ENCODE data around the gene VWA8.
"Not testable (repeated sequence)": the region's sequence is repeated elsewhere in the genome, so short reads cannot be mapped to it uniquely, and the experiment has no call there.

The VWA8 gene

GRCh38 chr13:41848435-41849255 lies 112.3 kb downstream of the VWA8 start:
- DNase-seq = no peak

DNA sequence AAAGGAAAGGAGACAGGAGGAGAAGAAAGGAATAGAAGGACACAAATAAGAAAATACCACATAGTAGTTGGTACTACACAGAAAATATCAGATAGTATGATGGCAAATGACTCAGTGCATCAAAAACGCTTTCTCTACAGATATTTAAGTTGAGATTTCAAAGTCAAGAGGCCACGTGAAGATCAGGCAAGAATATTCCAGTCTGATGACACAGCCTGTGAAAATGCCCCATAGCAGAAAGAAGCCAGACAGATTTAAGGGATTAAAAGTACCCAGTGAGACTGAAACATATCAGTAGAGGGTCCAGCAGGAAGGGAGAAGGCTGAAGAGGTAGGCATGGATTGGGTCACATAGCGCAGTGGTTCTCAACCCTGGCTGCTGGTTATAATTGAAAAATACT lies 113.7 kb downstream of the VWA8 start:
- no peak for DNase-seq

DNA sequence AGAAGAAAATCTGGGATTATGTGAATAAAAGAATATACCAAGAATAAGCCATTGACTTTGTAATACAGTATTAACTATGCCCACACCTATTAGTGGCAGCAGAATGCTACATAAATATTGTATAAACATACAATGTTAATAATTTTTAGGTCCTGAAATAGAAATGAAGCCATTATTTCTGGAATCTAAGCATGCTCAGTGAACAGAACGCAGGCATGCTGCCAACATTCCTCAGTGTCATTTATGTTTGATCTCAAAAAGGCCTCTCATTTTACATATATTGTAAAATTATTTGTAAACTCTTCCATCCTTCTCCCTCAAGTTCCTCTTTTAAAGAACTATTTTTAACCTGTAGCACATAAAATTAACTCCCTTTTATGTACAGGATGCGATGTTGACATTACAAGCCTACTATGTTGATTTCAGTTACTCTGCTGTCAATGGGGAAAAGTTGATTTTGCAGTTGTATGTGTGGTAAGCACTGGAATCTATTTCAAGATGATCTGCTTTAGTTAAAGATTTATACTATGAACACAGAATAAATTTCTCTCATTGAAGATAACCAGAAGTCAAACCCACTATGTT lies 118.8 kb downstream of the VWA8 start:
- DNase-seq = no peak

DNA sequence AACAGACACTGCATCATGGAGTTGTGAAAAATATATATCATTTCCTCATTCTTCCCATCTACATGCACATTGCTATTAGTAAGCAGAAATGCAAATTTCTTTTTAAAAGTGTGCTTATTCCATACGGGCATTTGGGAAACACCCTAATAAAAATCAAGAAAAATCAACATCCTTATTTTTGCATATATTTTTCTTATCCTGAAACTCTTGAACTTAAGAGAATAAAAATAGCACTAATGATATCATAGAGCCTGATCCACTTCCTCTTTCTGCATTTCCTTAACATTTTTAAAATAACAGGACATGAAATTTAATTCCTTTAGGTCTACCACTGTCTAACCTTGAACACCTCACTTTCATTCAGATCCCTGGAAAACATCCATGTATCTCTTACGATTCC lies 123.3 kb downstream of the VWA8 start:
- no peak for DNase-seq

GRCh38 chr13:41835871-41836270 lies 125.0 kb downstream of the VWA8 start:
- DNase-seq = no peak

DNA sequence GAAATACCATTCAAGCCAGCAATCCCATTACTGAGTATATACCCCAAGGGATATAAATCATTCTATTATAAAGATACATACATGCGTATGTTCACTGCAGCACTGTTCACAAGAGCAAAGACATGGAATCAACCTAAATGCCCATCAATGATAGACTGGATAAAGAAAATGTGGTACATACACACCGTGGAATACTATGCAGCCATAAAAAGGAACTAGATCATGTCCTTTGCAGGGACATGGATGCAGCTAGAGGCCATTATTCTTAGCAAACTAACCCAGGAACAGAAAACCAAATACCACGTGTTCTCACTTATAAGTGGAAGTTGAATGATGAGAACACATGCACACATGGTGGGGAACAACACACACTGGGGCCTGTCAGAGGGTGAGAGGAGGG lies 126.2 kb downstream of the VWA8 start:
- not testable (repeated sequence) for DNase-seq

- no peak for DNase-seq
Measured at GRCh38 chr13:41833831-41834230, 127.1 kb downstream of the VWA8 start.

DNA sequence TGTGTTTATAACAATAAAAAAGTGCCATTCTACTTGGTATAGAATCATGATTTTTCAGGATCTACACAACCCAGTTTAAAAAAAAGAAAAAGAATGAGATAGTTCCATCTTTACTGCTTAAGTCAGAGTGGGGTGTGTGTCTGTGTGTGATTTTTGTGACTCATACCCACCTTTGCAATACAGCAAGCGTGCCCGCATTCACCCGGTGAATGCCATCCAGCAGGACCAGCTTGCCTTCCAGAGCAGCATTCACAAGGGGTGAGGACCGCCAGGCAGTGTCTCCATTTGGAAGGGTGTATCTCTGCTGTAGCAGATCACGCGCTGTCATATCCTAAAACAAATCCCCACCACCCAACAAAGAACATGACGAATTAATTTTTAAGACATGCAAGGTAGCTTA lies 127.7 kb downstream of the VWA8 start:
- no peak for DNase-seq

DNA sequence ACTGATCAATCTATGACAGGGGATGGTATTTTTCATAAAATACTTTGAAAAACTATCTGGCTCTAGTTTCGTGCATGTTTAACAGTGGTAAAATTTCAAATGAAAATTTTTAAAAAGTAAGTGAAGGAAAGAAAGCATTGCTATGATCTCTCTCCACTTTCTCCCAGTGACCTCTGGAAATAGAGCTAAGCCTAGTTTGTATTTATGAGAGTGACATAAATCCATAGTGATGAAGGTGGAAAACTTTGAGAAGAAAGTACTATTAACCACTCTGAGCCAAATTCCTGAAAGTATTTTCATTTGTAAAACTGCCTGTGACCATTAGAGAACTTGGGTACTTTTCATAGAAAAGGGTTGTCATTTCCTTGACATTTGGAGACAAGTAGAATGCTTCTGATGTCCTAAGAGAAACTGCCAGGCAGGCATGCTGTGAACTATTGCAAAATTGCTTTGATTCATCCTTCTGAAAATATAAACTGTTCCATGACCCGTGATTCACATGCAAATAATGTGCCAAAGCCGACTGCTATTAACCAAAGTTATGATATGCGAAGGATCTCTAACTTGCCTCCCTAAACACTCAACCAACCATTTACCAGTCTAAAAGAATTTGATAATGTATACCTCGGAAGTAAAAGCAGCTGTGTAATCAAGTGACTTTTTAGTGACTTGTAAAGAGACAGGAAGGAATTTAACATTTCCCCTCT lies 133.2 kb downstream of the VWA8 start:
- no peak for DNase-seq

DNA sequence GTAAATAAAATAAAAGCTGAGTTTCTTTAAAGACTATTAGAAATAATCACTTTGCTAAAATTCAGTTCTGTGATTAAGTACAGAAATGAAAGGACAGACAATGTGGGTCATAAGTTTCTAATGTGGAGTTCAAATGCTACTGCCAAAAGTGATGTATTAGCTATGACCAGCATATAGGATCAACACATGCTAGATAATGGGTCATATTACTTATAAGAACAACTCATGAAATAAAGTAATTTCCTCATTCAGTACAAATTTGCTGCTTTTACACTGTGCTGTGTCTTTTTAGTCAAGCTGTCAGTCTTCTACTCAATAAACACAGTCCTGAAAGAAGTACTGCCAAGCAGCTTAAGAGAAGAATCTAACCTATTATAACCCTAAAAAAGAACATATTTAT lies 135.2 kb downstream of the VWA8 start:
- no peak for DNase-seq

DNA sequence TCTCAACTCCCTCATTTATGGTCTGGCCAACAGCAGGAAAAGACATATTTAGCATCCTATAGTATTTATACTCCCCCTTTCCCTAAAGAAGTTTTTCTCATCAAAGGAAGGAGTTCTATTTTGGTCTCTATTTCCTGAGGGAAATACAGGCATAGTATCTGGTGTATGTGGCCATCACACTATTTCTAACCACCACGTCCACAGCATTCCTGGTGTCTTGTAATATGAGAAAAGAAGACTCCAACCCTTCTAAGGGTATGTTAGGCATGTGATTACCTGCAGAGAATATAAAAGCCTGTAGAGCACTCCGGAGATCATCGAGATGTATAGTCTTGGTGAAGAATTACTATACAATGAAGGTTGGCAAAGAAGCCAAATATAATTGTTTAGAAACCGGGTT lies 137.4 kb downstream of the VWA8 start:
- DNase-seq = no peak

DNA sequence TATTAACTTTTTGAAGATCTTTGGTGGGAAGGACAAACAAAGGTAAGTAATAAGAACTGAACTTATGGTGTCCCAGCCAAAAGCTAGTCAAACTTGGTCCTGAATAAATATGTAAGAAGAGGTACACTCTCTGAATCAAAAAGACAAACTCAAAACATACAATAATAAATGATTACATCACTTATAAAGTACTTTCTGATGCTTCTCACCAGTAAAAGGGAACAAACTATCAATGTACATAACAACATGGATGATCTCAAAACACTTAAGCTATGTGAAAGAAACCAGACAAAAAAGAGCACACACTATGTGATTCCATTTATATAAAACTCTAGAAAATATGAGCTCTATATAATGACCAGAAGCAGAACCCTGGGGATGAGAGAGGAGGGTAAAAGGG lies 138.3 kb downstream of the VWA8 start:
- no peak for DNase-seq

- no peak for DNase-seq
Measured at GRCh38 chr13:41821238-41821594, 139.7 kb downstream of the VWA8 start.

GRCh38 chr13:41820581-41821237 lies 140.2 kb downstream of the VWA8 start:
- DNase-seq = no peak

DNA sequence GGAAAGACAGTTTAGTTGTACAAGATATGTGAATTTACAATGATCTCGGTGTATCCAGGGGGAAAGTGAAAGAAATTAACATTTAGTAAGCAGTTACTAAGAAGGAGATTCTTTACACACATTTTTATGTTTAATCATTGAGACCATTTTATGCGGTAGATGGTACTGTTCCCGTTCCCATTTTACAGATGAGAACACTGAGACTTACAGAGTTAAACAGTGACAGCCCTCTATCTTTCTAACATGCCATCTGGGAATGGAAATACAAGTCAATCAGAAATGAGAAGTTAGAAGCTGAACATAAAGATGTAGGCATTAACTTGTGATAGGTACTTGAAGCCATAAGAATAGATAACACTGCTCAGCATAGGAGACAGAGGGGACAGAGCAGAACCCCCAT lies 144.9 kb downstream of the VWA8 start:
- DNase-seq = no peak

- DNase-seq = no peak
Measured at GRCh38 chr13:41813426-41813825, 147.5 kb downstream of the VWA8 start.

DNA sequence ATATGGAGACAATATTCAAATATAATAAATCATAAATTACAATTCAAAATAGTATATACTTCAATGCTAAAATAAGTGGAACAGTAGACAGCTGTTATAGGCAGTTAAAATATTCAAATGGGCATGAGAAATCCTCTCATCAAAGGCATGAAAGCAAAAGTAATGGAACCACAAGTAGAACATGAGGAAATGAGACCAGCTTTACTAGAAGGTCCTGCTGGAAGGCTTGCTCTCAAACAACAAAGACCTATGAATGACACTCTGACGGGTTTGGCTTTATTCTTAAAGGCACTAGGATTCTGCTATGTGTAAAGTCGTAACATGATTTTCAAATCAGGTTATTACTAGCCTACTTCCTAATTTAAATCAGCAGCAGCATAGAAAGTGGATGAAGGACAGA lies 148.1 kb downstream of the VWA8 start:
- no peak for DNase-seq

DNA sequence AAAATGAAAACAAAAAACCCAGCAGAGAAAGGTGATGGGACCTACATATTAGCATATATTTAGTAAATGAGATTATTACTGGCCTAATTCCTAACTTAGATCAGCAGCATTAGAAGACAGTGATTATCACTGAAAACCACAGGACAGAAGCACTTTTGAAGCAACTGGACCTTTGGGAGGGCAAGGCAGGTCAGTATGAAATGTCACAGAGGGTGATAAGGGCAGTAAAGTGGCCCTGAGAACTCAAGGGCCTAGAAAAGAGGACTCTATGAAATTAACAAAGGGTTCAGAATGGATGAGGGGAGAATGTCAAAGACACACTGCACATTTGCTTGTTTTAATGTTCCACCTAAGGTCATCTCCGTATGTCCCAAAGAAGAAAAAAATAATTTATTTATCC lies 148.7 kb downstream of the VWA8 start:
- DNase-seq = no peak

DNA sequence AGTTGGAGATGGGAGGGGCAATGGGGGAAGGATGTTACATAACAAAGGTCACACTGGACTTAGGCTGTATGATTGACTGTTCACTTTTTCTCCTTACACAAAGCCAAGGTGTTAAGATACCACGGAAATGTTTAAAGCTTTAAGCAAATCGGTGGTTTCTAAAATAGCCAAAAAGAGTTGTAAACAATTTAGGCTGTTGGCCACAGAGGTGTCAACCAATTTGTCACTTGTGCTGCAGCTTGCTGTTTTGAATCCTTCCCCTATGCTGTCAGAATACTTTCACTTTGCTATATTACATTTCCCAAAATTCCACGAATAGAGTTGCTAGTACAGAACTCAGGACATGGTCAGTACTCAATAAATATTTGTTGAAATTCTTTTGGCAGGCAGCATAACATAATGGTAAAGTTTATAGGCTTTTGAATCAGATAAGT lies 149.3 kb downstream of the VWA8 start:
- no peak for DNase-seq

- no peak for DNase-seq
Measured at GRCh38 chr13:41809962-41810361, 150.9 kb downstream of the VWA8 start.

- DNase-seq = not testable (repeated sequence)
Measured at GRCh38 chr13:41803445-41803735, 157.5 kb downstream of the VWA8 start.

DNA sequence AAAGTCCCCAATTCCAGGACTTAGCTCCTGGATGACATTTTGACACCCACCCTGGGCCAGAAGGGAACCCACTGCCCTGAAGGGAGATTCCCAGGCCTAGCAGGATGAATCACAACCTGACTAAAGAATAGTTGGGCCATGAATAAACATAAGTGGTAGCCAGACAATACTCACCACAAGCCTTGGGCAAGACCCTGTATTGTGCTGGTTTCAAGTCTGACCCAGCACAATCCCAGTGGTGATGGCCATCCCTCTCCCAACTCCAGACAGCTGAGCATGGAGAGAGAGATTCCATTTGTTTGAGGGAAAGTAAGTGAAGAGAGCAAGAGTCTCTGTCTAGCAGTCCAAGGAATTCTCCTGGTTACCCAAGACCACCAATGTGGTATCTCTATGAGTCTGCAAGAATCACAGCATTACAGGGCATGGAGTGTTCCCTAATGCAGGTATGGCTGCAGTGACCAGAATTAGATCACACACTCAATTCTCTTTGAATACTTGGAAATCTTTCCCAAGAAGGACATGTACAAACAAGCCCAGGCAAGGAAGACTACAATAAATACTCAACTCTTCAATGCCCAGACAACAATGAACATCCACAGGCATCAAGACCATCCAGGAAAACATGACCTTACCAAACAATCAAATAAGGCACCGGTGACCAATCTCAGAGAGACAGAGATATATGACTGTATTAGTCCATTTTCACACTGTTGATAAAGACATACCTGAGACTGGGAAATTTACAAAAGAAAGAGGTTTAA lies 158.0 kb downstream of the VWA8 start:
- DNase-seq = no peak

GRCh38 chr13:41802043-41802683 lies 158.7 kb downstream of the VWA8 start:
- no peak for DNase-seq

All from NCI-H1694 (cell line).